SK-N-SH treated with all-trans-retinoic acid at 6 μM for 48 hours (cell line): ENCODE measurements around the gene OBP2A.
"Not testable (repeated sequence)": the region's sequence is repeated elsewhere in the genome, so short reads cannot be mapped to it uniquely, and the experiment has no call there.

Experiments
- ATAC-seq: fragments of 200-7000 bp; cut with Tn5 transposase; 3 replicates; pipeline ENCODE4 v1.9.1; 2020; ENCODE audit warnings: mild to moderate bottlenecking, moderate library complexity
- ARNTL ChIP-seq: fragments of 450-650 bp; formaldehyde crosslinking; IDR thresholded peaks from 2 replicates; pipeline ENCODE4 v1.5.0; 2020; ENCODE audit warnings: low read depth, mild to moderate bottlenecking, moderate library complexity, borderline replicate concordance
- CSDC2 ChIP-seq: fragments of 250-450 bp; sonication (Bioruptor Pico); IDR thresholded peaks from 2 replicates; pipeline ENCODE4 v1.5.0; 2020; ENCODE audit warnings: mild to moderate bottlenecking, moderate library complexity
- ESRRG ChIP-seq: fragments of 250-450 bp; sonication (Bioruptor Pico); IDR thresholded peaks from 2 replicates; pipeline ENCODE4 v1.6.1; 2021; ENCODE audit warnings: mild to moderate bottlenecking
- GLIS3 ChIP-seq: fragments of 250-450 bp; sonication (Bioruptor Pico); IDR thresholded peaks from 2 replicates; pipeline ENCODE4 v1.5.0; 2020; ENCODE audit warnings: mild to moderate bottlenecking, moderate library complexity
- ISL1 ChIP-seq: fragments of 250-450 bp; sonication (Bioruptor Pico); IDR thresholded peaks from 2 replicates; pipeline ENCODE4 v2.1.2; 2022; ENCODE audit warnings: mild to moderate bottlenecking, moderate library complexity
- OSR1 ChIP-seq: fragments of 250-450 bp; sonication (Bioruptor Pico); IDR thresholded peaks from 2 replicates; pipeline ENCODE4 v1.8.0; 2022; ENCODE audit warnings: moderate library complexity, mild to moderate bottlenecking, inconsistent platforms
- PPARA ChIP-seq: fragments of 250-450 bp; sonication (Bioruptor Pico); IDR thresholded peaks from 2 replicates; pipeline ENCODE4 v1.5.0; 2020; ENCODE audit warnings: mild to moderate bottlenecking, borderline replicate concordance
- RARB ChIP-seq: fragments of 250-450 bp; sonication (Bioruptor Pico); IDR thresholded peaks from 2 replicates; pipeline ENCODE4 v1.8.0; 2021; ENCODE audit warnings: mild to moderate bottlenecking, moderate library complexity
- TCF4 ChIP-seq: fragments of 250-450 bp; sonication (Bioruptor Pico); IDR thresholded peaks from 2 replicates; pipeline ENCODE4 v1.8.0; 2021; ENCODE audit warnings: mild to moderate bottlenecking, moderate library complexity, borderline replicate concordance
- TOX ChIP-seq: fragments of 250-450 bp; sonication (Bioruptor Pico); IDR thresholded peaks from 2 replicates; pipeline ENCODE4 v1.8.0; 2021; ENCODE audit warnings: mild to moderate bottlenecking, moderate library complexity, borderline replicate concordance
- ZC3H10 ChIP-seq: fragments of 250-450 bp; sonication (Bioruptor Pico); IDR thresholded peaks from 2 replicates; pipeline ENCODE4 v1.5.1; 2021; ENCODE audit warnings: mild to moderate bottlenecking, moderate library complexity
- ZFP3 ChIP-seq: fragments of 250-450 bp; sonication (Bioruptor Pico); IDR thresholded peaks from 2 replicates; pipeline ENCODE4 v1.5.0; 2020; ENCODE audit warnings: mild to moderate bottlenecking, moderate library complexity
- ZFP30 ChIP-seq: fragments of 450-650 bp; formaldehyde crosslinking; IDR thresholded peaks from 2 replicates; pipeline ENCODE4 v1.5.0; 2022; ENCODE audit warnings: mild to moderate bottlenecking, moderate library complexity
- ZNF565 ChIP-seq: fragments of 450-650 bp; formaldehyde crosslinking; conservative IDR thresholded peaks from 2 replicates; pipeline ENCODE4 v1.5.0; 2020; ENCODE audit warnings: low read depth, mild to moderate bottlenecking, moderate library complexity
- ZNF70 ChIP-seq: fragments of 450-650 bp; formaldehyde crosslinking; IDR thresholded peaks from 2 replicates; pipeline ENCODE4 v1.5.0; 2020; ENCODE audit warnings: mild to moderate bottlenecking, moderate library complexity
- ZNF8 ChIP-seq: fragments of 450-650 bp; formaldehyde crosslinking; IDR thresholded peaks from 2 replicates; pipeline ENCODE4 v1.5.0; 2020; ENCODE audit warnings: mild to moderate bottlenecking, moderate library complexity
- TF ChIP-seq, protein P1 (sequence below): fragments of 250-450 bp; sonication (Bioruptor Pico); IDR thresholded peaks from 2 replicates; pipeline ENCODE4 v1.8.0; 2020; ENCODE audit warnings: mild to moderate bottlenecking, moderate library complexity, borderline replicate concordance
- TF ChIP-seq, protein P2 (sequence below): fragments of 250-450 bp; sonication (Bioruptor Pico); IDR thresholded peaks from 2 replicates; pipeline ENCODE4 v1.5.1; 2020; ENCODE audit warnings: low read depth, mild to moderate bottlenecking, moderate library complexity
- TF ChIP-seq, protein P3 (sequence below): fragments of 250-450 bp; sonication (Bioruptor Pico); IDR thresholded peaks from 2 replicates; pipeline ENCODE4 v1.5.0; 2020; ENCODE audit warnings: mild to moderate bottlenecking, moderate library complexity
- TF ChIP-seq, protein P4 (sequence below): fragments of 250-450 bp; sonication (Bioruptor Pico); IDR thresholded peaks from 2 replicates; pipeline ENCODE4 v1.8.0; 2021; ENCODE audit warnings: low read depth, mild to moderate bottlenecking, moderate library complexity, borderline replicate concordance

OBP2A gene

DNA sequence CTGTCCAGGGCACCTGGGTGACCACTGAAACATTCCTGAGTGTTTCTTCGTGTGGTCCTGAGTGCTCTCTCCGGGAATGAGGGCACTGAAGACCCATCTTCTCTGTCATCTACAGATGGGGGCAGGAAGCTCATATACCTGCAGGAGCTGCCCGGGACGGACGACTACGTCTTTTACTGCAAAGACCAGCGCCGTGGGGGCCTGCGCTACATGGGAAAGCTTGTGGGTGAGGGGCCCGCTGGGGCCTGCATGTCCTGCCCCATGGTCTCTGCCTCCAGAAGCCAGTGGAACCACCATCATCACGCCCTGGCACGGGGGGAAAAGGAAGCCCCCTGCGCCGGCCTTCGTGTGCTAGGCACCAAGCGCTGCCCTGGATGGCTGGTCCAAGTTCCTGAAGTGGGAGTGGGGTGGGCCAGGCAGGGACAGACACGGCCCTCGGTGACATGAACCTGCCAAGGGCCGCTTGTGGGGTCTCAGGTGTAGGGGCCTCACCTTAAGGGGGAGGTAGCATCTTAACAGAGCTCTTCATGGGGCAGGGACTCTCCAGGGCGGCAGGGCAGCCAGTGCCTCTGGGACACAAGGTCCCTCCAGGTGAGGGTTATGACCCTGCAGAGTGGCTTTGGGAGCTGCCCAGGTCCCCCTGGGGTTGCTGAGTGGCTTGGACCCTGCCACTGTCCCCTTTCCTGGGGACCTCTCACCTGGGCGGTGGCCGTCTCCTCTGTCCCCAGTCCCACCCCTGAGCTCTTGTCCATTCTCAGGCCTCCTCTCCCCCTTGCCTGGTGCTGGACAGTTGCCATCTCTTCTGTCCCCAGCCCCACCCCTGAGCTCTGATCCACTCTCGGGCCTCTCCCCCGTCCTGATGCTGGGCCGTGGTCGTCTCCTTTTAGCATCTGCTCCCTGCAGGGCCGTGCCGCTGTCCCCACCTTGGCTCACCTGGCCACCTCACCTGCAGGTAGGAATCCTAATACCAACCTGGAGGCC is 2.1 kb downstream of the OBP2A start:
- TF ChIP-seq ZNF8, result no peak
- ATAC-seq, result no peak

DNA sequence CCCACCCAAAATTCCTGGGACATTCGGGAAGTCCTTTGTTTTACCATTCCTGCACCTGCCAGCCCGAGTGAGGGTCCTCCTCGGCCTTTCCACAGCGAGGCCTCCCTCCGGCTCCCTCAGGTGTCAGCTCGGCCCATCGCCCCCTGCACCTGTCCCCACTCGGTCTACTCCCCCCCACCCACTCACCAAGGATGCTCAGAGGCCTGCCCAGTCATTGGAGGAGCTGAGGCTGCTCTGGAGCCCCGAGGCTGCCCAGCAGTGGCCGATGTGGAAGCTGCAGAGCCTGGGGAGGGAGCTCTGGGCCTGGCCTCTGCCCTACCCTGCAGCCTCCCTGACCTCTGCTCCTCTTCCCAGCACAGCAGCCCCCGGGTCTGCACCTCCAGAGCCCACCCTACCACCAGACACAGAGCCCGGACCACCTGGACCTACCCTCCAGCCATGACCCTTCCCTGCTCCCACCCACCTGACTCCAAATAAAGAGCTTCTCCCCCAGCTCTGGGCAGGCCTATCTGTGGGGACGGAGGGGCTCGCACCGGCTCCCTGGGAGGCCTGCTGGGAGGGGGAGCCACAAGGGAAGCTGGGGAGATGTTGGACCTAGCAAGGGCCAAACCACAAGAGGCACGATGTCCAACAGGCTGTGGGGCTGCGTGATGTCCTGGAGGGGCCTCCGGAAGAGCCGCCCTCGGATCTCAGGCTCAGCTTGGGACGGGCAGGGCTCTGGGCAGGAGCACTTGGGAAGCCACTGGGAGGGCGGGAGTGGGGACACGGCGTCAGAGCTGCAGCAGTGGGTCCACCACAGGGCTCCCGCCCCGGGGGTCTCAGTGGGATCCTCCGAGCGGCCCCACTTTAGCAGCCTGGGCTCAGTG is 3.8 kb downstream of the OBP2A start:
- not testable (repeated sequence) for ATAC-seq

DNA sequence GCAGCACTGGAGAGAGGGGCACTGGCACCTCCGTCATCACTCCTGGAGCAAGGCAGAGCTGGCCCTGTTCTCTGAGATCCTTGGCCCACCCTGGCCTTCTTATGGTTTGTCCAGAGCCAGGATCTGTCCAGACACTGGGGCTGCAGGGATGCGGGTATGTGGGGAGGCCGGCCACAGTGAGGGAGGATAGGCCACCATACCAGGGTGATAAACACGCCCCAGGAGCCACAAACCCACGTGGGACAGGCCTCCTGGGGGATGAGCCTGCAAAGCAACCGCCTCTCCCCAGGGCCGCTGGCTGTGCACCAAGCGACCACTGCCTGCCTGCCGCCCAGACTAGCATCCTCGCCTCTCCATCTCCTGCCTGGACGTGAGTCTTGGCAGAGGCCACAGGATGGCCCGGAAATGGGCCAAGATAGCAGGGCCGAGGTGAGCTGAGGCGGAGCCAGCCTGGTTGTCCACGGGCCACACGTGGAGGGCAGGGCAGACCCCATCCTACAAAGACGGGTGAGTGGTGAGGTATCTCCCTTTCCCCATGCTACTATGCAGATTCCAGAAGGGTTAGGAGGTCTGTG is 4.5 kb downstream of the OBP2A start:
- no peak for ATAC-seq
- TF ChIP-seq CSDC2 (CRISPR knock-in tag) (no peak), RARB (CRISPR knock-in tag) (no peak), ZFP3 (CRISPR knock-in tag) (no peak), ESRRG (CRISPR knock-in tag) (no peak), ARNTL (CRISPR knock-in tag) (no peak), ISL1 (CRISPR knock-in tag) (no peak), ZNF8 (no peak), ZC3H10 (CRISPR knock-in tag) (no peak), ZNF70 (CRISPR knock-in tag) (no peak), ZFP30 (CRISPR knock-in tag) (no peak), ZNF565 (CRISPR knock-in tag) (no peak), OSR1 (CRISPR knock-in tag) (no peak), GLIS3 (CRISPR knock-in tag) (no peak), TOX (CRISPR knock-in tag) (no peak), PPARA (CRISPR knock-in tag) (no peak), TCF4 (CRISPR knock-in tag) (no peak)
- TF ChIP-seq, protein P1, sequence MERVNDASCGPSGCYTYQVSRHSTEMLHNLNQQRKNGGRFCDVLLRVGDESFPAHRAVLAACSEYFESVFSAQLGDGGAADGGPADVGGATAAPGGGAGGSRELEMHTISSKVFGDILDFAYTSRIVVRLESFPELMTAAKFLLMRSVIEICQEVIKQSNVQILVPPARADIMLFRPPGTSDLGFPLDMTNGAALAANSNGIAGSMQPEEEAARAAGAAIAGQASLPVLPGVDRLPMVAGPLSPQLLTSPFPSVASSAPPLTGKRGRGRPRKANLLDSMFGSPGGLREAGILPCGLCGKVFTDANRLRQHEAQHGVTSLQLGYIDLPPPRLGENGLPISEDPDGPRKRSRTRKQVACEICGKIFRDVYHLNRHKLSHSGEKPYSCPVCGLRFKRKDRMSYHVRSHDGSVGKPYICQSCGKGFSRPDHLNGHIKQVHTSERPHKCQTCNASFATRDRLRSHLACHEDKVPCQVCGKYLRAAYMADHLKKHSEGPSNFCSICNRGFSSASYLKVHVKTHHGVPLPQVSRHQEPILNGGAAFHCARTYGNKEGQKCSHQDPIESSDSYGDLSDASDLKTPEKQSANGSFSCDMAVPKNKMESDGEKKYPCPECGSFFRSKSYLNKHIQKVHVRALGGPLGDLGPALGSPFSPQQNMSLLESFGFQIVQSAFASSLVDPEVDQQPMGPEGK (CRISPR knock-in tag), result no peak
- TF ChIP-seq, protein P2, sequence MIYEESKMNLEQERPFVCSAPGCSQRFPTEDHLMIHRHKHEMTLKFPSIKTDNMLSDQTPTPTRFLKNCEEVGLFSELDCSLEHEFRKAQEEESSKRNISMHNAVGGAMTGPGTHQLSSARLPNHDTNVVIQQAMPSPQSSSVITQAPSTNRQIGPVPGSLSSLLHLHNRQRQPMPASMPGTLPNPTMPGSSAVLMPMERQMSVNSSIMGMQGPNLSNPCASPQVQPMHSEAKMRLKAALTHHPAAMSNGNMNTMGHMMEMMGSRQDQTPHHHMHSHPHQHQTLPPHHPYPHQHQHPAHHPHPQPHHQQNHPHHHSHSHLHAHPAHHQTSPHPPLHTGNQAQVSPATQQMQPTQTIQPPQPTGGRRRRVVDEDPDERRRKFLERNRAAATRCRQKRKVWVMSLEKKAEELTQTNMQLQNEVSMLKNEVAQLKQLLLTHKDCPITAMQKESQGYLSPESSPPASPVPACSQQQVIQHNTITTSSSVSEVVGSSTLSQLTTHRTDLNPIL (CRISPR knock-in tag), result no peak
- TF ChIP-seq, protein P3, sequence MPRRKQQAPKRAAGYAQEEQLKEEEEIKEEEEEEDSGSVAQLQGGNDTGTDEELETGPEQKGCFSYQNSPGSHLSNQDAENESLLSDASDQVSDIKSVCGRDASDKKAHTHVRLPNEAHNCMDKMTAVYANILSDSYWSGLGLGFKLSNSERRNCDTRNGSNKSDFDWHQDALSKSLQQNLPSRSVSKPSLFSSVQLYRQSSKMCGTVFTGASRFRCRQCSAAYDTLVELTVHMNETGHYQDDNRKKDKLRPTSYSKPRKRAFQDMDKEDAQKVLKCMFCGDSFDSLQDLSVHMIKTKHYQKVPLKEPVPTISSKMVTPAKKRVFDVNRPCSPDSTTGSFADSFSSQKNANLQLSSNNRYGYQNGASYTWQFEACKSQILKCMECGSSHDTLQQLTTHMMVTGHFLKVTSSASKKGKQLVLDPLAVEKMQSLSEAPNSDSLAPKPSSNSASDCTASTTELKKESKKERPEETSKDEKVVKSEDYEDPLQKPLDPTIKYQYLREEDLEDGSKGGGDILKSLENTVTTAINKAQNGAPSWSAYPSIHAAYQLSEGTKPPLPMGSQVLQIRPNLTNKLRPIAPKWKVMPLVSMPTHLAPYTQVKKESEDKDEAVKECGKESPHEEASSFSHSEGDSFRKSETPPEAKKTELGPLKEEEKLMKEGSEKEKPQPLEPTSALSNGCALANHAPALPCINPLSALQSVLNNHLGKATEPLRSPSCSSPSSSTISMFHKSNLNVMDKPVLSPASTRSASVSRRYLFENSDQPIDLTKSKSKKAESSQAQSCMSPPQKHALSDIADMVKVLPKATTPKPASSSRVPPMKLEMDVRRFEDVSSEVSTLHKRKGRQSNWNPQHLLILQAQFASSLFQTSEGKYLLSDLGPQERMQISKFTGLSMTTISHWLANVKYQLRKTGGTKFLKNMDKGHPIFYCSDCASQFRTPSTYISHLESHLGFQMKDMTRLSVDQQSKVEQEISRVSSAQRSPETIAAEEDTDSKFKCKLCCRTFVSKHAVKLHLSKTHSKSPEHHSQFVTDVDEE (CRISPR knock-in tag), result no peak
- TF ChIP-seq, protein P4, sequence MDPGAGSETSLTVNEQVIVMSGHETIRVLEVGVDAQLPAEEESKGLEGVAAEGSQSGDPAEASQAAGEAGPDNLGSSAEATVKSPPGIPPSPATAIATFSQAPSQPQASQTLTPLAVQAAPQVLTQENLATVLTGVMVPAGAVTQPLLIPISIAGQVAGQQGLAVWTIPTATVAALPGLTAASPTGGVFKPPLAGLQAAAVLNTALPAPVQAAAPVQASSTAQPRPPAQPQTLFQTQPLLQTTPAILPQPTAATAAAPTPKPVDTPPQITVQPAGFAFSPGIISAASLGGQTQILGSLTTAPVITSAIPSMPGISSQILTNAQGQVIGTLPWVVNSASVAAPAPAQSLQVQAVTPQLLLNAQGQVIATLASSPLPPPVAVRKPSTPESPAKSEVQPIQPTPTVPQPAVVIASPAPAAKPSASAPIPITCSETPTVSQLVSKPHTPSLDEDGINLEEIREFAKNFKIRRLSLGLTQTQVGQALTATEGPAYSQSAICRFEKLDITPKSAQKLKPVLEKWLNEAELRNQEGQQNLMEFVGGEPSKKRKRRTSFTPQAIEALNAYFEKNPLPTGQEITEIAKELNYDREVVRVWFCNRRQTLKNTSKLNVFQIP, result no peak
